ENCODE results near the gene SLC35F4.

GRCh38 chr14:57761800-57762199 lies 104.1 kb downstream of the SLC35F4 start:
- TF ChIP-seq CTCF (conservative IDR thresholded peaks at IDR 0.05) (no peak), ZFX (IDR thresholded peaks at IDR 0.05) (no peak)

All from C4-2B (cell line).